ENCODE results near the gene CCR6. TPM values are rescaled to one million over a fixed set of nuclear protein-coding genes. Genes with fewer than 3 reads are reported as not detected.

CCR6 gene
- total and polyA plus RNA-seq, 2 donors, result 2.1 to 2.7 TPM

- no peaks in the 10 kb centered on the region for H3K36me3 ChIP-seq (ENCODE audit: control insufficient read depth in 2 of 2, insufficient read depth in 2 of 2, low read length in 1 of 2)
- peak overlapping the region in 1 of 2 donors; percentile 17 for H3K27ac ChIP-seq (ENCODE audit: low read depth in 1 of 2, low read length in 1 of 2)
- H3K4me1 ChIP-seq (ENCODE audit: control insufficient read depth in 2 of 2, insufficient read depth in 2 of 2, low read length in 2 of 2), result peaks cover 2 to 5% of the 10 kb centered on the region in 2 donors
- no peak overlapping the region for H3K4me3 ChIP-seq (ENCODE audit: low read length in 2 of 2)
- WGBS, result 91% methylated on average over 25 of the region's 25 CpGs
- peaks cover 0 to 3% of the 10 kb centered on the region in 2 donors for H3K27me3 ChIP-seq (ENCODE audit: control insufficient read depth in 2 of 2, insufficient read depth in 1 of 2, low read length in 1 of 2)
- DNase-seq (ENCODE audit: low read depth in 6 of 9, low spot score in 9 of 9), result no peak
- no peaks in the 10 kb centered on the region for H3K9me3 ChIP-seq (ENCODE audit: control insufficient read depth in 2 of 2, insufficient read depth in 1 of 2, low read length in 1 of 2)
Measured at GRCh38 chr6:167113935-167114910, 8.7 kb upstream of the CCR6 start.

DNA sequence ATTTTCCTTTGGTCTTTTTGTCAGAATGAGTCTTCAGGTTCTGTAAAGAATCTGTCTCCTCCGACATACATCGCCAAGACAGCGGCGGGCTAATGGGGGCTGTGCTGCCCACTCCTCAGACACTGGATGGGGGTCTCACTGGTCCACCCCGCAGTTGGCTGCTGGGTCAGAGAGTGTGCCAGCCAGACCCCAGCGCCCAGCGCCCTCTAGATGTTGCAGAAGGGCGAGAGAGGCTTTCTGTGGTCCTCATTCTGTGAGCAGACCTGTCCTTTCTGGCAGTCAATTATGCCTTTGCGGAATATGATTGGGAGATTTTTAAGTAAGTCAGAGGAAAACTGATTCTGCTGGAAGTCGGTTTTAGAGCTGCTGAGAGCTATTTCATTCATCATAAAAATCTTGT lies 7.8 kb upstream of the CCR6 start:
- no peaks in the 10 kb centered on the region for H3K9me3 ChIP-seq (ENCODE audit: control insufficient read depth in 2 of 2, insufficient read depth in 1 of 2, low read length in 1 of 2)
- DNase-seq (ENCODE audit: low read depth in 6 of 9, low spot score in 9 of 9), result no peak
- H3K27me3 ChIP-seq (ENCODE audit: control insufficient read depth in 2 of 2, insufficient read depth in 1 of 2, low read length in 1 of 2), result peaks cover 0 to 3% of the 10 kb centered on the region in 2 donors
- no peak overlapping the region for H3K4me3 ChIP-seq (ENCODE audit: low read length in 2 of 2)
- WGBS, result 94% methylated on average over 10 of the region's 10 CpGs
- no peak overlapping the region for H3K27ac ChIP-seq (ENCODE audit: low read depth in 1 of 2, low read length in 1 of 2)
- H3K36me3 ChIP-seq (ENCODE audit: control insufficient read depth in 2 of 2, insufficient read depth in 2 of 2, low read length in 1 of 2), result no peaks in the 10 kb centered on the region
- H3K4me1 ChIP-seq (ENCODE audit: control insufficient read depth in 2 of 2, insufficient read depth in 2 of 2, low read length in 2 of 2), result peaks cover 10 to 11% of the 10 kb centered on the region in 2 donors

GRCh38 chr6:167116109-167116837 lies 6.6 kb upstream of the CCR6 start:
- WGBS, result 95% methylated on average over 25 of the region's 25 CpGs
- no peak overlapping the region for H3K4me3 ChIP-seq (ENCODE audit: low read length in 2 of 2)
- no peak for DNase-seq (ENCODE audit: low read depth in 6 of 9, low spot score in 9 of 9)

GRCh38 chr6:167116838-167117228 lies 6.1 kb upstream of the CCR6 start:
- H3K36me3 ChIP-seq (ENCODE audit: control insufficient read depth in 2 of 2, insufficient read depth in 2 of 2, low read length in 1 of 2), result no peaks in the 10 kb centered on the region
- H3K4me1 ChIP-seq (ENCODE audit: control insufficient read depth in 2 of 2, insufficient read depth in 2 of 2, low read length in 2 of 2), result peaks cover 11 to 16% of the 10 kb centered on the region in 2 donors
- H3K27ac ChIP-seq (ENCODE audit: low read depth in 1 of 2, low read length in 1 of 2), result no peak overlapping the region
- WGBS, result 91% methylated on average over 14 of the region's 14 CpGs
- H3K4me3 ChIP-seq (ENCODE audit: low read length in 2 of 2), result no peak overlapping the region
- H3K9me3 ChIP-seq (ENCODE audit: control insufficient read depth in 2 of 2, insufficient read depth in 1 of 2, low read length in 1 of 2), result no peaks in the 10 kb centered on the region
- peaks cover 0 to 3% of the 10 kb centered on the region in 2 donors for H3K27me3 ChIP-seq (ENCODE audit: control insufficient read depth in 2 of 2, insufficient read depth in 1 of 2, low read length in 1 of 2)
- no peak for DNase-seq (ENCODE audit: low read depth in 6 of 9, low spot score in 9 of 9)

More at GRCh38 chr6:167116109-167116837, 6.6 kb upstream of the CCR6 start:
- H3K36me3 ChIP-seq (ENCODE audit: control insufficient read depth in 2 of 2, insufficient read depth in 2 of 2, low read length in 1 of 2), result no peaks in the 10 kb centered on the region
- H3K27me3 ChIP-seq (ENCODE audit: control insufficient read depth in 2 of 2, insufficient read depth in 1 of 2, low read length in 1 of 2), result peaks cover 0 to 3% of the 10 kb centered on the region in 2 donors
- H3K27ac ChIP-seq (ENCODE audit: low read depth in 1 of 2, low read length in 1 of 2), result no peak overlapping the region
- H3K9me3 ChIP-seq (ENCODE audit: control insufficient read depth in 2 of 2, insufficient read depth in 1 of 2, low read length in 1 of 2), result no peaks in the 10 kb centered on the region
- peaks cover 11 to 16% of the 10 kb centered on the region in 2 donors for H3K4me1 ChIP-seq (ENCODE audit: control insufficient read depth in 2 of 2, insufficient read depth in 2 of 2, low read length in 2 of 2)

GRCh38 chr6:167118006-167118405 lies 4.9 kb upstream of the CCR6 start:
- DNase-seq (ENCODE audit: low read depth in 6 of 9, low spot score in 9 of 9), result no peak
- Histone ChIP-seq H3K9me3 (ENCODE audit: control insufficient read depth in 2 of 2, insufficient read depth in 1 of 2, low read length in 1 of 2) (no peaks in the 10 kb centered on the region), H3K4me3 (ENCODE audit: low read length in 2 of 2) (no peak overlapping the region), H3K36me3 (ENCODE audit: control insufficient read depth in 2 of 2, insufficient read depth in 2 of 2, low read length in 1 of 2) (no peaks in the 10 kb centered on the region), H3K4me1 (ENCODE audit: control insufficient read depth in 2 of 2, insufficient read depth in 2 of 2, low read length in 2 of 2) (peaks cover 11 to 16% of the 10 kb centered on the region in 2 donors), H3K27ac (ENCODE audit: low read depth in 1 of 2, low read length in 1 of 2) (no peak overlapping the region), H3K27me3 (ENCODE audit: control insufficient read depth in 2 of 2, insufficient read depth in 1 of 2, low read length in 1 of 2) (peaks cover 0 to 3% of the 10 kb centered on the region in 2 donors)
- 94% methylated on average over 7 of the region's 7 CpGs for WGBS

DNA sequence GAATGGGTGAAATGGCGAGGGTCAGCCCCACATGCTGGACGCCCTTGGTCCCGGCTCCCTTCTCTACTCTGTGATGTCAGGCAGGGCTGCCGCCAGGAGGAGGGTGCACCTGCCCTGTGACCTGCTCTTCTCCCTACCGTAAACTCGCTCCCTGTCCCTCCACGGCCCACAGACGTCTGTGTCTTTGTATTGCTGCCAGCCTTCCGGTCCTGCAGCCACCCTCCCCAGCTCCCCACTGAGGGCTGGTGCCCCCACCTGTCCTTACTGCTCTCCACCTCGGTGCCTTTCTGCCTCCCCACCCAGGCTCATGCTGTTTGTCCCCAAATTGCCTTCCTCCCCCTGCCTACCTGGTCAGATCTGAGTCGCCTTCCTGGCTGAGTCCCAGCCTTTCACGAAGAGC lies 4.1 kb upstream of the CCR6 start:
- Histone ChIP-seq H3K4me1 (ENCODE audit: control insufficient read depth in 2 of 2, insufficient read depth in 2 of 2, low read length in 2 of 2) (peaks cover 11 to 16% of the 10 kb centered on the region in 2 donors), H3K4me3 (ENCODE audit: low read length in 2 of 2) (no peak overlapping the region), H3K27ac (ENCODE audit: low read depth in 1 of 2, low read length in 1 of 2) (peak overlapping the region in 1 of 2 donors; percentile 34), H3K9me3 (ENCODE audit: control insufficient read depth in 2 of 2, insufficient read depth in 1 of 2, low read length in 1 of 2) (no peaks in the 10 kb centered on the region), H3K36me3 (ENCODE audit: control insufficient read depth in 2 of 2, insufficient read depth in 2 of 2, low read length in 1 of 2) (no peaks in the 10 kb centered on the region), H3K27me3 (ENCODE audit: control insufficient read depth in 2 of 2, insufficient read depth in 1 of 2, low read length in 1 of 2) (peaks cover 0 to 3% of the 10 kb centered on the region in 2 donors)
- DNase-seq (ENCODE audit: low read depth in 6 of 9, low spot score in 9 of 9), result no peak
- WGBS, result 94% methylated on average over 12 of the region's 12 CpGs

DNA sequence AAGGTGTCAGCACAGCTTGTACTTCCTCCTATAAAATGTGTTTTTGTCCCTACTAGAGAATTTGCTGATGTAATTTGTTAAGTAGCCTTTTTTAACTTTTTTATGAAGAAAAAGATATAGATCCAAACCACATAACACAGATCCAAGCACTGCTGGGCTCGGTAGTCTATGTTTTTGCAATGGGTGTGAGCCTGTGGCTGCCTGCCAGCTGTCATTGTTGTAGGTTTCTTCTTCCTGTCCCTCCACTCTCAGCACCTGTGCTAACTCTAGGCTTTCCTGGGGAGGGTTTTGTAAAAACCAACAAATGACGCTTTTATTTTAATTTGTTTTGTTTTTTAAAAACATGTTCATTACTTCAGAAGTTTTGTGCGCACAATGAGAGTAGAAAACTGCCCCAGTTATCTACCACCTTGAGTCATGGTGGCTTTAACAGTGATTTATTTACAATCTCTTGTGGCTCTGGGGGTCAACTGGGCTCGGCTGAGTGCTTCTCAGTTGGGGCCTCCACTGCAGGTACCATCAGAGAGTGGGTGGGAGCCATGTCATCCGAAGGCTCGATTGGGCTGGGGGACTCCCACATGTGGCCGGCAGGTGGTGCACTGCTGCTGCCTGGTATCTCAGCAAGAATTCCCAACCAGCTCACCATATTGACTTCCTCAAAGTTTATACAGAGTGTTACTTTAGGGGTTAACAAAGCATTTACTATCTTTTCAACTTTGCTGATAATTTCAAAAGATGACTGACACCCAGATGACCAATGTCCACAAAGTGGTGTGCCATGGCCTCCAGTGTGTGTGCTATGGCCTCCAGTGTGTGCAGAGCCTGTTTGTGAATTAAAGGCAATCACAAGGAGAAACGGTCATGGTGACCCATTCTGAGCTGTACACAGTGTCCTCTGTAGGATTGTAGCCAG lies 3.0 kb upstream of the CCR6 start:
- H3K27ac ChIP-seq (ENCODE audit: low read depth in 1 of 2, low read length in 1 of 2), result peak overlapping the region in 1 of 2 donors; percentile 58
- H3K27me3 ChIP-seq (ENCODE audit: control insufficient read depth in 2 of 2, insufficient read depth in 1 of 2, low read length in 1 of 2), result no peaks in the 10 kb centered on the region
- DNase-seq (ENCODE audit: low read depth in 6 of 9, low spot score in 9 of 9), result peak in 6 of 9 donors; percentile 13 to 77 (median 38)
- H3K4me1 ChIP-seq (ENCODE audit: control insufficient read depth in 2 of 2, insufficient read depth in 2 of 2, low read length in 2 of 2), result peaks cover 11 to 16% of the 10 kb centered on the region in 2 donors
- no peaks in the 10 kb centered on the region for H3K9me3 ChIP-seq (ENCODE audit: control insufficient read depth in 2 of 2, insufficient read depth in 1 of 2, low read length in 1 of 2)
- H3K4me3 ChIP-seq (ENCODE audit: low read length in 2 of 2), result no peak overlapping the region
- H3K36me3 ChIP-seq (ENCODE audit: control insufficient read depth in 2 of 2, insufficient read depth in 2 of 2, low read length in 1 of 2), result no peaks in the 10 kb centered on the region
- 62% methylated on average over 8 of the region's 8 CpGs for WGBS

DNA sequence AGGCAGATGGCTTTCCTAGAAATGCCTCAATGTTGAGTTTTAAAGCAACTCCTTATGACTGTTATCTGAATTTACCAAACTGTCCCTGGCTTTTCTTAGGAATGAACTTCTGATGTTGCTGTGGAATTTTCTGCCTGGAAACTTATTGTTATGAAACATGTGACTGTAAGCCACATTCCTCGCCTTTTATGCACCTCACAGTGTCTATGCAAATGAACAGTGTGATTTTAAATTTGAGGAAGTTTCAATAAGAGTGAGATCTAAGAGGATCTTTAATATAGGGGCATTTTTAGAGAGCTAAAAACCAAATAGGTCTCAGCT lies 2.4 kb upstream of the CCR6 start:
- Histone ChIP-seq H3K27me3 (ENCODE audit: control insufficient read depth in 2 of 2, insufficient read depth in 1 of 2, low read length in 1 of 2) (no peaks in the 10 kb centered on the region), H3K27ac (ENCODE audit: low read depth in 1 of 2, low read length in 1 of 2) (no peak overlapping the region), H3K4me3 (ENCODE audit: low read length in 2 of 2) (no peak overlapping the region), H3K9me3 (ENCODE audit: control insufficient read depth in 2 of 2, insufficient read depth in 1 of 2, low read length in 1 of 2) (no peaks in the 10 kb centered on the region), H3K36me3 (ENCODE audit: control insufficient read depth in 2 of 2, insufficient read depth in 2 of 2, low read length in 1 of 2) (no peaks in the 10 kb centered on the region), H3K4me1 (ENCODE audit: control insufficient read depth in 2 of 2, insufficient read depth in 2 of 2, low read length in 2 of 2) (peaks cover 11 to 16% of the 10 kb centered on the region in 2 donors)
- 62% methylated on average over 1 of the region's 1 CpG for WGBS
- DNase-seq (ENCODE audit: low read depth in 6 of 9, low spot score in 9 of 9), result no peak
